ENCODE results near the gene ESYT3.
"Not testable (repeated sequence)": the region's sequence is repeated elsewhere in the genome, so short reads cannot be mapped to it uniquely, and the experiment has no call there.

Gene ESYT3

GRCh38 chr3:138463724-138464490, 29.5 kb downstream of the ESYT3 start:
- no peak for DNase-seq

GRCh38 chr3:138464491-138464860, 30.1 kb downstream of the ESYT3 start:
- DNase-seq = no peak

- DNase-seq = no peak
These were observed 31.0 kb downstream of the ESYT3 start for GRCh38 chr3:138465451-138465850.

- no peak for DNase-seq
These were observed 31.5 kb downstream of the ESYT3 start for GRCh38 chr3:138465925-138466324.

DNA sequence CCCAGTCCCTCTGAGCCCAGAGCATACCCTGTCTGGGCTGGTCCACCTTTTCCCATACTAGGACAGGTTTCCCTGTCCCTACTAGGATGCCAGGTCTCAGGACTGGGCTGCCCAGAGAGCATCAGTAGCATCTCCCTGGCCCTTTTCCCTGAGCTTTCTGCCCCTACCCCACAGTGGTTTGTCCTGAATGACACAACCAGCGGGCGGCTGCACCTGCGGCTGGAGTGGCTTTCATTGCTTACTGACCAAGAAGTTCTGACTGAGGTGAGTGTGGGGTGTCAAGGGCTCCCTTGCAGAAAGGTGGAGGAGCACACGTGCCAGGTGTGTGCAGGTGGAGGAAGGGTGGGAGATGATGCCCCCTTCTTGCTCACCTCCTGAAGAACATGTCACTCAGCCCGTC, 33.5 kb downstream of the ESYT3 start:
- DNase-seq = no peak

DNA sequence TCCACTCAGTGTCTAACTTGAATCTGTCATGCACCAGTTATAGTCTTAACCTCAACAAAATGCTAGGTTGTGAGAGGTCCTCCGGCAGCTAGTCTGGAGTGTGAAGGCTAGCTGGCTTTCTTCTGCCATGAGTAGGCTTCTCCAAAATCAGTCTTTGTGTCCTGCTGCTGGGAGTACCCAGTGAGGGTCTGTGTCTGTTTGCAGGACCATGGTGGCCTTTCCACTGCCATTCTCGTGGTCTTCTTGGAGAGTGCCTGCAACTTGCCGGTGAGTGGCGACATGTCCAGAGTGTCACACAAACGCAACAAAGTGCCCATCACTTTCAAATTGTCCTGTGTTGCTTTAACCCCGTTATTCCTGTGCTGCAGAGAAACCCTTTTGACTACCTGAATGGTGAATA, 34.0 kb downstream of the ESYT3 start:
- no peak for DNase-seq

- no peak for DNase-seq
These were observed 34.5 kb downstream of the ESYT3 start for GRCh38 chr3:138468886-138469285.

GRCh38 chr3:138469874-138470273, 35.5 kb downstream of the ESYT3 start:
- no peak for DNase-seq

DNA sequence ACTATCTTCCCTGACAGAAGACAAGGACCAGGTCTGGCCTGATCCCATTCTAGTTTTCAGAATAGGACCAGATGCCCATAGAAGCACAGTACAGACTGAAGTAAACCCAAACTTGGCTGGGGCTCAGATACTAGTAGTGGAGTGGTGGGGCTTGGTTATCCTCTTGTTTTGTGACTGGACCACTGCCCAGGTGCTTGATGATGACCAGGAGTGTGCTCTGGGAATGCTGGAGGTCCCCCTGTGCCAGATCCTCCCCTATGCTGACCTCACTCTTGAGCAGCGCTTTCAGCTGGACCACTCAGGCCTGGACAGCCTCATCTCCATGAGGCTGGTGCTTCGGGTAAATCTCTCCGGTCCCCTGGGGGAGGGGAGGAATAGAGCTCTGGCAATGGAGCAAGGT, 36.3 kb downstream of the ESYT3 start:
- DNase-seq = no peak

DNA sequence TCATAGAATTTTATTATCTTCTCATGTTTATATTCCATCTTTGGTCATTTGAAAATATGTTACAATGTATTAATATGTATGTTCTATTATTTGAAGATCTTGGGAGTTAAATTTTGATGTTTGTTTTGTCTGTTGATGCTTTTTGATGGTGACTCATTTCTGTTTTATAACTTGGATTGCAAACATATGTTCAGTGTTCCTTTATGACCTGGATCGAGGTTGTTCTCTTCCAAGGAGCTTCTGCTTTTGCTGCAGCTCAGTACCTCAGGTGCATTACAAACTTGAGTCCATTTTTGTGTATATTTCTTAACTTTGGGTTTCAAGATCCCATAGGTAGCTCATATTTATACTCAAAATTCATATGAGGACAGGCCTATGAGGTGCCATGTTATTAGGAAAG, 37.1 kb downstream of the ESYT3 start:
- no peak for DNase-seq

DNA sequence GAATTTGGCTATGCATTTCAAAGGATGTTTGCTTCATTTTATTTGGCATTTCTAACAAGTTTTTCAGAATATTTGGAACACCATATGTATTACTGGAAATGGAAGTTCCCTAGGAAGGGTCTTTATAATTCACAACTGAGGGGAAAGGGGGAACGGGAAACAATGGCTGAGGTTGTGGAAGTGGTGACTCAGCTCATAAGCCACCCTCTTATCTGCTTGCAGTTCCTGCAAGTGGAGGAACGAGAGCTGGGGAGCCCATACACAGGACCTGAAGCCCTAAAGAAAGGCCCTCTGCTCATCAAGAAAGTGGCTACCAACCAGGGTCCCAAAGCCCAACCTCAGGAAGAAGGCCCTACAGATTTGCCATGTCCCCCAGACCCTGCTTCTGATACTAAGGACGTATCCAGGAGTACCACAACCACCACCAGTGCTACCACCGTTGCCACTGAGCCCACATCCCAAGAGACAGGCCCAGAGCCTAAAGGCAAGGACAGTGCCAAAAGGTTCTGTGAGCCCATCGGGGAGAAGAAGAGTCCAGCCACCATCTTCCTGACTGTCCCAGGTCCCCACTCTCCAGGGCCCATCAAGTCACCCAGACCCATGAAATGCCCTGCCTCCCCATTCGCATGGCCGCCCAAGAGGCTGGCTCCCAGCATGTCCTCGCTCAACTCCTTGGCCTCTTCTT, 37.9 kb downstream of the ESYT3 start:
- no peak for DNase-seq

- DNase-seq = no peak
These were observed 39.0 kb downstream of the ESYT3 start for GRCh38 chr3:138473391-138473790.

- DNase-seq = no peak
These were observed 39.7 kb downstream of the ESYT3 start for GRCh38 chr3:138474163-138474562.

DNA sequence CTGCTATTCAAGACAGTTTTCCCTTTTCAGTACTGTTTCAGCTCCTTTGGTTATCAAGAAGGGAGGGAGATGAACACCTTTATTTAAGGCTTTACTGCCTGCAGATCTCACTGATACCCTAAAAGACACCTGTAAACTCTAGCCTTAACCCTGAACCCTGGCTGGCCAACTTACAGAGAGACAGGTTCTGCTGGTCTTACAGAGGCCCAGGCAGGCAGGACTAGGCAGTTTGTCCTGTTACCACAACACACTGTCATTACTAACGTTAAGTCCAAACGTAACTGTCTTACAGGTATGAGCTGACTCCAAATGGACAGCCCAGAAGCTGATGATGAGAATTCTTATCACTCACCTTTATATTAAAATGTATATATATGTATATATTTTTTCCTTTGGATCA, 42.1 kb downstream of the ESYT3 start:
- no peak for DNase-seq

DNA sequence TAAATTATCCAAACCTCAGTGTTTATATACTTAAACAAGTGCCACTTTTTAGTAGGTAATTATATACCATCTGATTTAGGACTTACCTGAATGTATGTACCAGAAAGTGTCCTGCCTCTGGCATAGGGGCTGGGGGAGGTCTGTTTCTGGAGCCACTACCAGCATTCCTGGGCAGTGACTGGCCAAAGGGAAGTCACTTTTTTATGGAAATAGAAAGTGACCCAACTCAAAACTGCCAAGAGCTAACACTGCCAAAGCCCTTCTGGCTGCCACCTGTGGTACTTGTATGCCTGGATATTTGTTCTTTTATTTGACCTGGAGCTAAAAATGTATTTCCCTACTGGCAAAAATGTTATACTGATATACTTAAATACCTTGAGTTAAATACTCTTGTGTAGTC, 42.7 kb downstream of the ESYT3 start:
- no peak for DNase-seq

- DNase-seq = no peak
These were observed 43.4 kb downstream of the ESYT3 start for GRCh38 chr3:138477801-138478200.

GRCh38 chr3:138479438-138479863, 45.0 kb downstream of the ESYT3 start:
- no peak for DNase-seq

DNA sequence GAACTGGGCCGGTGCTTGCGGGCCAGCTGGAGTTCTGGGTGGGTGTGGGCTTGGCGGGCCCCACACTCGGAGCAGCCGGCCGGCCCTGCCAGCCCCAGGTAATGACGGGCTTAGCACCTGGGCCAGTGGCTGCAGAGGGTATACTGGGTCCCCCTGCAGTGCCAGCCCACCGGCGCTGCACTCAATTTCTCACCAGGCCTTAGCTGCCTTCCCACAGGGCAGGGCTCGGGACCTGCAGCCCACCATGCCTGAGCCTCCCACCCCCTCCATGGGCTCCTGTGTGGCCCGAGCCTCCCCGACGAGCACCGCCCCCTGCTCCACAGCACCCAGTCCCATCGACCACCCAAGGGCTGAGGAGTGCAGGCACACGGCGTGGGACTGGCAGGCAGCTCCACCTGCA, 50.3 kb downstream of the ESYT3 start:
- not testable (repeated sequence) for DNase-seq

DNA sequence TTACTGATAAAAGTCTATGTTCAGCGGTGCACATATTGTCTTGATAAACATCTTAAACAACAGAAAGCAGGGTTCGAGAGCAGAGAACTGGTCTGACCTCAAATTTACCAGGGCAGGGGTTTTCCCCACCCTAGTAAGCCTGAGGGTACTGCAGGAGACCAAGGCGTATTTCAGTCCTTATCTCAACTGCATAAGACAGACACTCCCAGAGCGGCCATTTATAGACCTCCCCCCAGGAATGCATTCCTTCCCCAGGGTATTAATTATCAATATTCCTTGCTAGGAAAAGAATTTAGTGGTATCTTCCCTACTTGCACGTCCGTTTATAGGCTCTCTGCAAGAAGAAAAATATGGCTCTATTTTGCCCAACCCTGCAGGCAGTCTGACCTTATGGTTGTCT, 52.2 kb downstream of the ESYT3 start:
- not testable (repeated sequence) for DNase-seq

GRCh38 chr3:138491971-138492370, 57.6 kb downstream of the ESYT3 start:
- no peak for DNase-seq

GRCh38 chr3:138492980-138493675, 58.7 kb downstream of the ESYT3 start:
- DNase-seq = no peak

- DNase-seq = no peak
These were observed 59.6 kb downstream of the ESYT3 start for GRCh38 chr3:138493804-138494606.

DNA sequence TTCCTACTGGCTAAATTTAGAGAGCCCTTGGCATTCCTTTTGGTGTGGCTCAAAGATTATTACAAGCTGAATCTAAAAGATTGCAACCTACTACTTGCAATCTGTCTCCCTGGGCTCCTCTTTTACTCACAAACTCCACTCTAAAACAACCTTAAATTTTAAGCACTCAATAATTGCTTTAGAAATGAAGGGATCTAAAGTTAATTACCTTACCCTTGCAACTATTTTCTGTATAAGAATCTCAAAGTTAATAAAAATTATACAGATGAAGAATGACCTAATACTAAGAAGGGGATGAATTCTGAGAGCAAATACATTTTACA, 60.2 kb downstream of the ESYT3 start:
- DNase-seq = no peak

All from stimulated activated CD4-positive, alpha-beta T cell treated with anti-CD3 and anti-CD28 coated beads, Interleukin-4, amount 100 ng/mL, for 1 hour (primary cell).